GM18499 (cell line): ENCODE results near the gene HNF1B.

Experiments used
- ATAC-seq: cut with Tn5 transposase; IDR thresholded peaks from one replicate; pipeline ENCODE4 v1.9.1; 2021; ENCODE audit warnings: moderate number of reproducible peaks; ENCODE audit not compliant: insufficient read depth, unreplicated experiment

The HNF1B gene

DNA sequence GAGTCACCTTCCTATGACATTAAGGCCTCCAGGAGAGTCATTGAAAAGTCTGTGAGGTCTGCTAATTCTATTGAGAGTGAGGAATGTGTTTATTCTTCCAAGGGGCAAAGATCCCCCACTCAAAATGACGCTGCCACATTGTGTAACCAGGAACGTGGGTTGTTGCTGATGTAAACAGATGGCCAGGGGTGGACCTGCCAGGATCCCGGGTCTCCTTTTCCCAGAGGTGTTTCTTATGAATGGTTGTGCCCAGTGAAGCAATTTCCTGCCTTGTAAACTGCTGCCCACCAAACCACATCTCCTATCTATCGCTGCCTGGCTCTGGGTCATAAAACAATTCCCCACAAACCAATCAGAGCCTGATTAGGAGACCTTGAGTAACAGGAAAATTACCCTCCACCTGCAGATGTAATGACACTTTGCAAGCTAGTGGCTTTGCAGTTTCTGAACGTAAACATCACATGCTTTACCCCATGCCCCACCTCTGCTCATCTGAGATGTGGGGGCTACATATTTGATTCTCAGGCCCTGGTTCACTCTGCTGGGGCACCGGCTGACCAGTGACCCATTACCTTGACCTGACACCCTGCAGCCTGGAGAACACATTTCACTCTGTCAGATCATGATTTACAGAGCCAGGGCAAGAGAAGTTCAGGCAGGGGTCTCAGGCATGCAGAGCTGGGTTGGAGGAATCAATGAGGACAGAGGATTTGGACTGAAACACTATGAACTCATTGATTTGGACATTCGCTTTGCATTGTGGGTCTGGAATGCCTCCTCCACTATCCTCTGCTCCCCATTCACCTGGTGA lies 68.5 kb downstream of the HNF1B start:
- no peak for ATAC-seq

DNA sequence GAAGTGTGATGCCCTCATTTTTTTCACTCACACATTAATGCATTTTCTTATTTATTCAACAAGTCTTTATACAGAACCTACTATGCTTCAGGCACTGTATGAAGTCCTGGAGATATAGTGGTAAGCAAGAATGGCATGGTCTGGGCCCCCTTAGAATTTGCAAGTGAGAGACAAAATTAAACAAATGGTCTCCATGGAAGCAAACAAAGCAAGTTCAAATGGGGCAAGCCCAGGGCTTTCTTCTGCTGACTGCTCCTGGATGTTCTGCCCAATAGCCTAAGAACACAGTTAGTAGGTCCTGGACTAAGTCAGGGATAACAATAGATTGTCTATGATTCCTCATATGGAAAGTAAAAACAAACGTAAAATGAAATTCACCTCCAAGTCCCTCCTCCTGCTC lies 70.3 kb downstream of the HNF1B start:
- ATAC-seq = no peak

DNA sequence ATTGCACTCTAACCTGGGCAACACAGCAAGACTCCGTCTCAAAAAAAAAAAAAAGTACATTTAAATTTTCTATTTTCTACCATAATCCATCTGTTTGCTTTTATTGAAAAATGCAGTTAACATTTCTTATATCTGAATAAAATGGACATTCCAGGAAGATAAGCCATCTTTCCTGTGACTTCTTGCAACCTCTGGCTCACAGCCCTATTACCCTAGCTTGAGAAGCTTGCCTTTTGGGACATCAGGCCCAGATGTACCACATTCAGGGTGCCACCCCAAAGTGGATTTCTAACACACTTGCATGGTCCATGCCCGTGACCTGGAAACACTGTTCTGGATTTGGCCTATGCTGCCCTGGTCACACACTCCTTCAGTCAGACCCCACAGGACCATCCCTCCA lies 71.5 kb downstream of the HNF1B start:
- no peak for ATAC-seq

DNA sequence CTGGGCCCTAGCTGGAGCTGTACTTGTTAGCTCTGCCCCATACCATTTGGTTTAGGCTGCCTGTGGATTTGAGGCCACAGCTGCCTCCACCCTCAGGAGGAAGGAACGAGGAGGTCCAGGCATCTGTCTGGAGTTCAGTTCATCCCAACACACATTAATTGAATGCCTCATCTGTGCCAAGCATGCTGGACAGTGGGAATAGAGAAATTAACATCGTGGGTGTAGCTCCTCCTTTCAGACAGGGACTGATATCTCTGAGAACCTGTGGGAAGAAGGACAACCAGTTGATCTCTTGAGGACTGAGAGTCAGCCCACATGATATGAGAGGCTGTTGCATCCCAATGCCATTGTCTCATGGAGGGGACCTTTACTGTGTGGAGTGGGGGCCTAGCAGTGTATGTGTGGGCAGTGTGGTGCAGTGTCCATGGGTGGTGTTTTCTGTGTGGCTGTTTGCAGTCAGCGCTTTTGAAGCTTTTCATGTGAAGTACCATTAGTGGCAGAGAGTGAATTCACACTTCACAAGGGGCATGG lies 72.2 kb downstream of the HNF1B start:
- no peak for ATAC-seq

DNA sequence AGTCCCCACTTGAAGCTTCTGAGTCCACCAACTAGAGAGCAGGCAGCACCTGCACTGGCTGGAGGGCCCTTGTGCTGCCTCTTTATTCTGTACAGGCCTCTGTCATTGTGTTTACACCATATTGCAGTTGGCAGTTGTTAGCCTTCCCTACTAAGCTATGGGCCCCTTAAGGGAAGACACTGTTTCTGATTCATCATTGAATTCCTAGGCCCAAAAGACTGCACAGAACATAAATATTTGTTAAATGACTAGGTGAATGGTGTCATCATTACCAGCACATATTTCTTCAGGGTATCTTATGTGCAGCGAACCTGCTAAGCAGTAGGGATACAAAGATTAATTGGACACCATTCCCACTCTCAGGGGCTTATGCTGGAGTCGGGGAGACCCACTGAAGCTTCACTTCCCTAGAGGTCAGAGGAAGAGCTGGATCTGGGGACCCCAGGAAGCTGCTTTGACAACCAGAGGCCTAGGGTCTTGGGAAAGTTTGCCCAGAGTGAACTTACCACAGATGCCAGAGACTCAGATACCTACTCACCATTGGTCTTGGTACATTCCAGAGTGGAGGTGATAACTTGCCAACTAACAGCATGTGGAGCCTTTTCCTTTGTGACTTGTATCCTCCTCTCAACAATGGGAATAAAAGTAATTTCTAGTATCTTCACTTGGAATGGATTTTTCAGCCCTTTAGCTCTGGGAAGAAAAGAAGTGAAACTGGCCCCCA lies 72.9 kb downstream of the HNF1B start:
- no peak for ATAC-seq

DNA sequence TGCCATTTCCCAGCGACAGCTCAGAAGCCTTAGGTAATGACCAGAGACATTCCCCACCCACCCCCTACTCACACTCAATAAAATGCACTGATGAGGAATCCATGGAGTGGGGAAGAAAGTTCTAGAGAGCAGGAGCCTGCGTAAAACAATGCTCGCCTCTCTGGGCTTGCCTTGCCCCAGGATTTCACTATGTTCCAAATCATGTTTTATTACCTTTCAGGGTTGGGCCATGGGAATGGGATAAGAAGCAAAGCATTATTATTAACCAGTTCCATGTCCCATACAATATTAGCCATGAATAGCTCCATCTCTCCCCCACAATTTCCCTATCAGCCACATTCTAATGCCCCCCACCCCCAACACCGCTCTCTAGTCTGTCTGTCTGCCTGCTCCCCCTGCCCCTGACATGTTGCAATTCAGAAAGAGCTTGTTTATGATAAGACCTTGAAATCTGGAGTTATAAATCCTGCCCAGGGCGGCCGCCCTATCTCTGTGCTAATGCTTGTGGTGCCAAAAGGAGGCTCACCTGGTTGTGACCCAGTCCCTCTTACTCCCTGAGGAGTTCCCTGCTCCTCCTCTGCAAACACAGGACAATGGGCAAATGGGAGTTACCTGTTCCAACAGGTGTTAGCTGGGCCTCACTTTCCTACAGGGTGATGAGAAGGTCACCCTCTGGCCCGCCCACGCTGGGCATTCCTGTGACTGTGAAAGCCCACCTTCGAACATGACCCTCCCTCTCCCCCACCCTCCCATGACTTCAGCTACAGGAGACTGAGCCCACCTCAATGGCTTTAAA lies 73.6 kb downstream of the HNF1B start:
- ATAC-seq = no peak

DNA sequence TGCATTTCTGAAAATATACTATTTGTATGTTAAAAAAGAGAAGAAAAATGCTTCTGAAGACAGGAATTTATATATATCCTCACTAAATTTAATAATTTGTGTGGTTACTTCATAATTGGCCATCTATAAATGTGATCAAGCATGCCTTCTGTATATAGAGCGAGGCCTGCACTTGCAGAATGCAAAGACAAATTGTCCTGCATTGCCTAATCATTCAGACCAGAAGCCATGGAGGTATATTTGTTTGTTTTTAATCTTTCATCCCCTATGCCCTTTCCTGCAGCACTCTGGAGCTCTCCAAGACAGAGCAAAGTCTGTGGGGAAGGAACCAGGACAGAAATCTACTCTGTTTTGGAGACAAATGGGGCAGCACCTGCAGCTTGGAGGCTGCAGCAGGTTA lies 77.8 kb downstream of the HNF1B start:
- ATAC-seq = no peak

DNA sequence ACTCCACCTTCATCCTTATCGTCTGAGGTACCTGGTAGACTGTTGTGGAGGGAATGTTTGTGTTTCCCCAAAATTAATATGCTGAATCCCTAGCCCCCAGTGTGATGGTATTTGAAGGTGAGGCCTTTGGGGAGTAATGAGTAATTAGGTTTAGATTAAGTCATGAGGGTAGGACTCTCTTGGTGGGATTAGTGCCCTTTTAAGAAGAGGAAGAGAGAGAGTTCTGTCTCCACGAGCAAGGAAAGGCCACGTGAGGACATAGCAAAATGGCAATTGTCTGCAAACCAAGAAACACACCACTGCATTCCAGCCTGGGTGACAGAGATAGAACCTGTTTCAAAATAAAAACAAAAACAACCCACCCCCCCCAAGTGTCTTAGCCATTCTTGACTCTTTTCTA lies 80.6 kb downstream of the HNF1B start:
- ATAC-seq = no peak

DNA sequence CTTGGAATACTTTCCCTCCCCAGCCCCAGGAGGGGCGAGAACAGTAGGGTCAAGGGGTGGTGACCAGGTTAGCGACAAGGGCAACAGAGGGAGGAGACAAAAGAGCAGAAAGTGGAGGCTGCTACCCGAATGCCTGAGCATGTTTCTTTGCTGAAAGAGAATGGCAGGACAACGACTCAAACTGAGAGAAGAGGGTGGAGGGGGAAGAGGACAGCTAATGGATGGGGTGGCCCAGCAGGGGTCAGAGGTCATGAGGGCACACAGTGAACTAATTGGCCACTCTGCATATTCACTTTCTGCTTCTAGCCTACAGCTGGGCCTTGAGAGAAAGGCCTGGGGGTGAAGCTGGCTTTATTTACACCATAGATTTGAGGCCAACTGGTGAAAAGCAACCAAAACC lies 82.5 kb downstream of the HNF1B start:
- ATAC-seq = no peak

DNA sequence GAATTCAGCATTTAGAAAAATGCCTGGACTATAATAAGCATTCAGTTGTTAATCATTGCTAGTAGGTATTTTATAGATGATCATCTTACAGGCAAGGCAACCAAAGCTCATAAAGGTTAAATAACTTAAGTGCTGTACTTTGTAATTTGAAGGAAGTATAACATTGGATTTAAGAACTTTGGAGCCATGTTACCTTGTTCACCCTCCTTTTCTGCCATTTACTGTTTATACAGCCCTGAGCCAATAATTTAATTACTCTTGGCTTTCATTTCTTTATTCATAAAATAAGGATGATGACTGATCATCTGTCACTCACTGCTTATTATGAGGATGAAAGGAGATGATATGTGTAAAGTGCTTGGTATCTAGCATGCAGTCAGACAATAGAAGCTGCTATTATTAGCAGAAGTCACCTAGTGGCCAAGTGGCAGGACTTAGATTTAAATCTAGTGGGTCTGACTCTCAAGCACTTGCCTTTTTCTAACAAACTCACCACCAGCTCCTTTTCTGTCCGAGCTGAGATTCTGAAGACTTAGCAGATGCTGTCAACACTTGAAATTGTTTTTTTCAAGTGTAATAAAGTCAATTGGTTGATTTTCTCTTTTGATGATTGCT lies 83.4 kb downstream of the HNF1B start:
- no peak for ATAC-seq

DNA sequence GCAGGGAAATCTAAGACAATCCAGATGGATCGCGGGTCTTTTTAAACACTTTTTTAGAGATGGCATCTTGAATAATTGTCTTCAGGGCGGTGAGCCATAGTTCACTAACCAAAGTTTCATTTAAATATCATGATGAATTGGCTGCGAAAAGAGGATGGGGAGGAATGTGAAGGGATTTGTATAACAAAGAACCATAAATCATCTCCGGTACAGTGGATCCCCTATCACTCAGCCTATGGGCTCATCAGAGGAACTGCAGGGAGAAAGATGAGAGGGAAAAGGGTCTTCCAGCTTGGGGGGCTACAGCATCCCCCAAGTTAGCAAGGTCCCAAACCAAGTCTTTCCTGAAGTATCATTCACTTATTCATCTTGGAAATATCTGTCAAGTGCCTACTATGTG lies 84.9 kb downstream of the HNF1B start:
- ATAC-seq = no peak

DNA sequence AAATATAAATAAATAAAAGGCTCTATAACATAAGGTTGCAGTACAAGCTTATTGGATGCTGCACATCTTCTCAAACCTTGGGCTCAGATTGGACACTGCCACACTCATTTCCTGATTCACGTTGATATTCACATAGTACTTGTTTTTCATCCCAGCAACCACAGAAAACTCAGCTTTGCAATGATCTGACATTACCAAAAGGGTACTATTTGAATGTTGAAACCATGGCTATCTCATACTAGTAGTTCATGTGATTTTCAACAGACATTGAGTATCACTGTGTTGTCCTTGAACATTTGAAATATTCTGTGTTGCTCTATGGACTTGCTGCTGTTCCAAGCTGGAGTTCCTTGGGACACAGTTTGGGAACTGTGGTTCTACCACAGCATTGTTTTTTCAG lies 87.7 kb downstream of the HNF1B start:
- no peak for ATAC-seq

DNA sequence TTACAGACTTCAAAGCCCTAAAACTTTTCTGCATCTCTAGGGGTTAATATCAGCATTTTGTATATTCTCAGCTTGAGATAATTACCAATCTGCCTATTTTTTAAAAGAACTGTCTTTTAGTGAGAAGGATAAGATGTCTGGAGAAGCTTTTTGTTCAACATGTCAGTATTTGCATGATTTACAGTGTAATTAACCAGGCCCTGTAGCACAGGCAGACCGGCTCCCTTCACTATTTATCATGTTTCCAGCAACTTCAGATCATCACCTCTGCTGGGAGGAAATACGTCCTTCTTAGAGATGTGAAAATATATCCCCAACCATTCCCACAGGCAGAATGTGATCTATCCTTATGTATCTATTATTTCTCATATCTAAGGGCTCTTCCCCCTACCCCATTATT lies 93.0 kb downstream of the HNF1B start:
- no peak for ATAC-seq

DNA sequence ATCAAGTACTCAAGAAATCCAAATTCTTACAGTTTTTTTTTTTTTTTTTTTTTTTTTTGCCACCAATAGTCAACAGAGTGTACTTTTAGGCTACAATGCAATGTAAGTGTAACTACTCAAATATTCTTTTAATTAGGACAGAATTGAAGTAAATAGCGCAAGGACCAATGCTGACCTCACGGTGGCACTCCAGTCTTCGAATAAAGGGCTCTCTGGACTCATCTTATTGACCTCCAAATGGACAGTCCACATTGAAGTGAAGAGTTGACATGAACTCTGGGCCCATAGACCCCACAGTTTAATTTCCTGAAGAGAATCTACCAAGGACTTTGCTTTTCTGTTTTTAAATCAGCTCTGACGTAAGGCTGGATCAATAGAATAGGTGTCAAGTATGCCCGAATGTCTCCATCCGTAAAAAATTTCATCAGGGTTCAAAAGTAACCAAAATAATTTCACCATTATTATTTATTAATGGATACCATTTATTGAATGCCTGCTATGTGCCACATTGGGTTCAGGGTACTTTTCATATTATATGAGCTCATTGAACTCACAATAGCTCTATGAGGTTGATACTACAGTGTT lies 94.3 kb downstream of the HNF1B start:
- no peak for ATAC-seq

DNA sequence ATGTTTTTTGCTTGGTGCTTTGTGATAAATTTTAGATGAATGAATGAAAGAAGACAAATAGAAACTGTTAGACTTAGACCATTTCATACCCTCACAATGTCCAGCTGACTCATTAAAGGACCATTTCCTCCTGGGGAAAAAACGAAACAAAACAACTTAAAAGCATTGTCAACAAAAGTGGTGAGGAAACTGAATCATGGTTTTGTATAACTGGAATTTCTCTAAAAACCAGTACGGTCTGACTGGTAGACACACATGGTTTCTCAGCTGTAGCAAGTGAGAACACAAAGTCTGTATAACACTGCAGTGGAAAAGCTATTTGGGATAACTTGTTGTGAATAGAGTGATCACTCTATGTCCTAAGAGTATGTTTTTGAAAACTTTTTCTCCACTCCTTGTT lies 96.3 kb downstream of the HNF1B start:
- ATAC-seq = no peak

DNA sequence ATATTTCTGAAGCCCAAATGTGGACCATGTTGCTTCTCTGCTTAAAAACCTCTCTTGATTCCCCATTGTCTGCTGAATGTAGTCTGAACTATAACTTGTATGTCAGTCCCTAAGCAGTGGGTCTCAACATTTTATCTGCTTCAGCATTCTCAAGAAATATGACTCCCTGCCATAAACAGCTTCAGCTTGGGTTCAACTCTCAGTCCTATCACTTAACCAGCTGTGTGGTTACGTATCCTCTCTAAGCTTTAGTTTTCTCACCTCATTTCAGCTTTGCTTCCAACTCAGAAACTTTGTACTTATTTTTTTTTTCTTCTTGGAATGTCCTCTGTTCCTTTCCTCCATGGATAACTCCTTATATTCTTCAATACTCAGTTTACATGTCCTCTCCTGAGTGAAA lies 97.0 kb downstream of the HNF1B start:
- no peak for ATAC-seq

DNA sequence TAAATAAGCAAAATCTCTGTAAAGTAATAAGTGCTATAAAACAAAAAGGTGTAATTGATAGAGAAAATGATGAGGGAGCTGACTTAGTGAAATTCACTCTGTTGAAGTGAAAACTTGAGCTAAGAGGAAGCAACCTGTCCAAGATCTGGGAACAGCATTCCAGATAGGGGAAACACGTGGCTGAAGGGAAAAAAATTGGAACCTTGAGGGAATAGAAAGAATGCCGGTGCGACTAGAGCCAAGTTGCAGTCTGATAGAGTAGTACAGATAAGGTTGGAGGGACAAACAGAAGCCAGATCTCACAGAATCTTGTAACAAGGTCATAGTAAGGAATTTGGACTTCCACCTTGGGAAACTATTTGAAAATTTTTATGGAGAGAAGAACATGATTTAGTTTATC lies 101.0 kb downstream of the HNF1B start:
- no peak for ATAC-seq

DNA sequence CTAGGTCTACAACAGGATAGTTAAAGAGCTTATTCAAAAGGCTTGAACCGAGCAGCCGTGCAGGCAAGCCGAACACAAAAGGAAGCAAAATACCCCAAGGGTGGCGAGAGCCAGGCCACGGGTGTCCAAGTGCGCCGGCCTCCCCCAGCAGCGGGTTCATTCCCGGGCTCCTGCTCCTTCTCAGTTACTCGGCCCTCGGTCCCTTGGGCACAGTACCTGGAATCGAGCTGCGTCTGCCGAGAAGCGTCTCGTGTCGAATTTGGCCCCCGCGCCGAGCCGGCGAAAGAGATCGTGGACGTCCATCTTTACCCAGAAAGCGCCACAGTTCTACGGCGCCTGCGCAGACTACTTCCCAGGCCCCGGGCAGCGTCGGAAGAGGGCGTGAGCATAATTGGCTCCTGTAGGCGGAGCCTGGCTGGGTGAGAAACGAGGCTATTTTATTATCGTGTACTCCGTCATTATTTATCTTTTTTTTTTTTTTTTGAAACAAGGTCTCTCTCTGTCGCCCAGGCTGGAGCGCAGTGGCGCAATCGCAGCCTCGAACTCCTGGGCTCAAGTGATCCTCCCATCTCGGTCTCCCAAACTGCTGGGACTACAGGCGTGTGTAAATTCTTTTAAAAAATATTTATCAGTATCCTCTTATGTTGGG lies 101.6 kb downstream of the HNF1B start, which contains the start of gene DDX52:
Gene DDX52 (minus strand): TSS at position 329 of the 649 bp plus-strand sequence. CDS start 26 bp downstream, at position 303.
- ATAC-seq = no peak

DNA sequence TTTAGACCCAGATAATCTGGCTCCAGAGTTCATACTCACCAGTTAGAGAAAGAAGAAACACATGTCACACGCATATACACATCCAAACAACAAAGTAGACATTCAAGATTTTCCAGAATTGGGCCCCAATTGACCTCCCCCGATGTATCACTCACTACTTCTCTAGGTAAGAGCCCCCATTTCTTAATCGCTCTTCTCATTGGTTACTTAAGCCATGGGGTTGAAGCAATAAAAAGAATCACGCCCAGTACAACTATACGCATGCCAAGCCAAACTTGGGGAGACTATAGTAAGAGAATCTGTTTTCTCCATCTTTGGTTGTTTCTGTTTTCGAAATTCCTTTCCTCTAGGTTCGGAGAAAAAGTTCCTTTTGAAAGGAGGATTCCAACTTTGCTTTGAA lies 102.2 kb downstream of the HNF1B start:
- ATAC-seq = no peak

DNA sequence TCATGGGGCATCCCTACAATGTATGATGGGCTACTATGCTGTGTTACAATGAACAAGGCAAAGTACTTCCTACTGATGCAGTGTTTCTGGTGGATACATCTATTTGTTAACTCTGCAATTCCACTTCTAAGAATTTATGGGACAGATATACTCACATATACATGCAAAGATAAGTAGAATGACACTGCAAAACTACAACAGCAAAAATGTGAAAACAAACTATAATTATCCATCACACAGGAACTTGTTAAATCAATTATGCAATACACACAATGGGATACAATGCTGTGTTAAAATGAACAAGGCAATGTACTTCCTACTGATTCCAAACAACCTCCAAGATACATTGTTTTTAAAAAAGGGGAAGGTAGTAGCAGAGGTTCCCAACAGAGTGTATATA lies 104.8 kb downstream of the HNF1B start:
- ATAC-seq = no peak
